HG02852 (cell line): ENCODE measurements around the gene SYNPO2L.
"Not testable (repeated sequence)": the region's sequence is repeated elsewhere in the genome, so short reads cannot be mapped to it uniquely, and the experiment has no call there.

Source experiments
- ATAC-seq: cut with Tn5 transposase; IDR thresholded peaks from one replicate; pipeline ENCODE4 v1.9.1; 2021; ENCODE audit warnings: mild to moderate bottlenecking, moderate library complexity; ENCODE audit not compliant: unreplicated experiment

The SYNPO2L gene

GRCh38 chr10:73655990-73656298, at the start of gene SYNPO2L:
TSS of gene SYNPO2L (minus strand) at chr10:73656029. CDS start at chr10:73655922, 107 bp downstream.
- ATAC-seq: no peak

- not testable (repeated sequence) for ATAC-seq
Observed at GRCh38 chr10:73703924-73704323, 48.1 kb upstream of the SYNPO2L start.

- ATAC-seq: not testable (repeated sequence)
Observed at GRCh38 chr10:73698819-73699218, 43.0 kb upstream of the SYNPO2L start.

DNA sequence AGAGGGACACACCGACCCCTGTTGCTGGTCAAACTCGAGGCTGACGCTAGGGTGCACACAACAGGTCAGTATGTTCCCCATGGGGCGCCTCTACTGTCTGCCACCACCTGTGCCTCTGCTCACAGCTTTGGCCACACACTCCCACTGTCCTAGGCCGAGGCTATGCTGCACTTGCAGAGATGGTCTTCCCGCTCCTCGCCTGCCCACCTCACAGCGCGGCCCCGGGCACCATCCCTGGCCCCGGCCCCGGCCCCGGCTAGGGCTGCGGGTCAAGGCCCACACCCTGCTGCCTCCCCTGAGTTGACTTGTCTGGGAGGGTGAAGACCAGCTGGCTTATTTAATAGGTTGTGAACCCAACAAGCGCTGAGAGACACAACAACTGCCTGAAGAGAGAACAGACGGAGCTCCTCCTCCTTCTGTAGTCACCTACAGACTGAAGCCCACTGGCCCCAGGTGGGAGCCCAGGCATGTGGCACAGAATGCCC, 41.9 kb upstream of the SYNPO2L start, which contains the start of gene AGAP5:
TSS of gene AGAP5 (minus strand) at position 435 of the 485 bp plus-strand sequence. CDS start at position 81, 354 bp downstream.
- not testable (repeated sequence) for ATAC-seq

- ATAC-seq: not testable (repeated sequence)
Observed at GRCh38 chr10:73695302-73695701, 39.5 kb upstream of the SYNPO2L start.

DNA sequence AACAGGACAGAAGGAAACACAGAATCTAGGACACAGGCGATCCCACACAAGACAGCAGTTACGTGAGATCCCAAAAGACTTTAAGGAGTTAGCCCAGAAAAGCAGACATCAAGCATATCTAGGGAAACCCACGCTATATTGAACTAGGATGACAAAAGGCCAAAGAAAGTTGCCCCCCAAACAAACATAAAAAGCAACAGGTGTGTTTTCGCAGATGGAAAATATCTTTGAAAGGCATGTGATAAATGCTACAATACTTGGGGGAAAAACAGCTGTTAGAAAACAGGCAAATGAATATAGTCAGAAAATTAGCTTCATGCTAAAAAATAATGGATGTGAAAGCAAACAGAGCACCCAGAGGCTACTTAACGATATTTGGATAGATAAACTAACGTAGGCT, 34.9 kb upstream of the SYNPO2L start:
- not testable (repeated sequence) for ATAC-seq

- not testable (repeated sequence) for ATAC-seq
Observed at GRCh38 chr10:73689596-73689995, 33.8 kb upstream of the SYNPO2L start.

DNA sequence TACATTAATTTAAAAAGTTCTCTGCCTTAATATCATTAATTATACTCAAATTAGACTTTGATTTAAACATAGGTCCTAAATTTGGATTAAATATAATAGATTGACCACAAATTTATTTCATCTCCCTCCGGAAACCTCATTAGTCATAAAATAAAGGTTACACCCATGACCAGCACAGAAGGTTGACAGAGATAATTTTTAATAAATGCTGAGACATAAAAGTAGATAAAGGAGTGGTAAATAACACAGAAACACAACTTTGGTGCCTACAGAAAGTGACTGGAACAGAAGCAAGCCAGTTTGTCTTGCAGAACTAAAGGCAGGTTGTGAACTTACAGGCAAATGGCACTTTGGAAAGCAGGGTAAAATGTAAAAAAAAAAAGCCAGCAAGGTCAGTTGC, 31.8 kb upstream of the SYNPO2L start:
- not testable (repeated sequence) for ATAC-seq

- not testable (repeated sequence) for ATAC-seq
Observed at GRCh38 chr10:73674546-73674945, 18.7 kb upstream of the SYNPO2L start.

GRCh38 chr10:73668378-73668777, 12.5 kb upstream of the SYNPO2L start:
- ATAC-seq: not testable (repeated sequence)

DNA sequence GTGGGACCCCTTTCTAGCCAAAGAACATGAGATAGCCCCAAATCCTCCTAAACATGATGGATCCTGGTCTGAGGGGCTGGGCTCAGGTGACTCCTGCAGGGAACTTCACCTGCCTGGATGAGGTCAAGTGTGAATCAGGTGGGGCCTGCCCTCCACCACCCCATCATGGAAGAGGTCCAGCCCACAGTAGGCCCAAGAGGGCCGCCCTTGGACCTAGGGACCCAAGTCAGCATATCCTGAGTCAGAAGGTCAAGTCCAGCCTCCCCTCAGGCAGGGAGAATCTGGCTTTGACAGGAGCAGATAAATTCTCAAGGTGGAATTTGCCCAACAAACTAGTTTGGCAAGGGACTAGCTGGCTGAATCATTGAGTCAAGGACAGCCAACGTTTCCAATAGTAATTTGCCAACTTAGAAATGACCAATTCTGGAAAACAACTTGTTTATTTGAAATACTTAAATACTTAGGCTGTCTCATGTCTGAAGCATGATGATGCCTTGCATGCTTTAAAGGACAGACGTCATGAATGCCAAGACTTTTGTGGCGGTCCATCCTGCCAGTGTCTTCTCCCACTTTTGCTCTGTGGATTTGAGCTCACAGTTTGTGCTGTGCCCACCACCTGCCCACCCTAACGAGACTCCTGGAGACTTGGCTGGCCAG, 10.5 kb upstream of the SYNPO2L start:
- ATAC-seq: not testable (repeated sequence)

GRCh38 chr10:73665581-73665980, 9.8 kb upstream of the SYNPO2L start:
- not testable (repeated sequence) for ATAC-seq

GRCh38 chr10:73664156-73665040, 8.6 kb upstream of the SYNPO2L start:
- not testable (repeated sequence) for ATAC-seq

DNA sequence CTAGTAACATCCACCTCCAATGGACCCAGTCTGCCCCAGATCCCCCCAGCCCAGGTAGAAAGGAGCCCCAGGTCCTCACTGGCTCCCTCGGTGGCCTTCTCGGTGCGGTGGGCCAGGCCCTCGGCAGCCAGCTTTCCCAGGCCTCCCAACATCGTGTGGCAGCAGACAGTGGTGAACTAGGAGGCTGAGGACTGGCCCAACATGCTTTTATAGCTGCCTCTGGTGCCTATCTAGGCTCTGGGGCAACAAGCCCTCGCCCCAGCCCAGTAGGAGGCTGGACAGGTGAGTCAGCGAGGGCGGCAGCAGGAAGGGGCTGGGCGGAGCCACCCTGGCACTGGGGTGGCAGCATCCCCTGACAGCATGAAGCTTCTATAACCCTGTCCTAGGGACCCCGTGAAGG, 7.8 kb upstream of the SYNPO2L start:
- ATAC-seq: not testable (repeated sequence)

DNA sequence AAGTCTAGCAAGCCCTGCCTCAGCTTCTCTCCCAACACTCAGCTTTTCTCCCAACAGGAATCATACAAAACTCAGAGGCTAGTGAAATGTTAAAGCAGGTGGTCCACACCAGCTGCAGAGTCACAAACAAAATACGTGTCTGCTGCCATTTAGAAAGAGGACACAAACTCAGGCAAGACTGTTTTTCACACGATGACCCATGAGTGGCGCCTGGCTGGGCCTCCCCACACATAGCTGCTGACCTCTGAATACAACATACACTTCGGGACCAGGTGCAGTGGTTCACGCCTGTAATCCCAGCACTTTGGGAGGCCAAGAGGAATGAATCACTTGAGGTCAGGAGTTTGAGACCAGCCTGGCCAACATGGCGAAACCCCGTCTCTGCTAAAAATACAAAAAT, 6.9 kb upstream of the SYNPO2L start:
- not testable (repeated sequence) for ATAC-seq

DNA sequence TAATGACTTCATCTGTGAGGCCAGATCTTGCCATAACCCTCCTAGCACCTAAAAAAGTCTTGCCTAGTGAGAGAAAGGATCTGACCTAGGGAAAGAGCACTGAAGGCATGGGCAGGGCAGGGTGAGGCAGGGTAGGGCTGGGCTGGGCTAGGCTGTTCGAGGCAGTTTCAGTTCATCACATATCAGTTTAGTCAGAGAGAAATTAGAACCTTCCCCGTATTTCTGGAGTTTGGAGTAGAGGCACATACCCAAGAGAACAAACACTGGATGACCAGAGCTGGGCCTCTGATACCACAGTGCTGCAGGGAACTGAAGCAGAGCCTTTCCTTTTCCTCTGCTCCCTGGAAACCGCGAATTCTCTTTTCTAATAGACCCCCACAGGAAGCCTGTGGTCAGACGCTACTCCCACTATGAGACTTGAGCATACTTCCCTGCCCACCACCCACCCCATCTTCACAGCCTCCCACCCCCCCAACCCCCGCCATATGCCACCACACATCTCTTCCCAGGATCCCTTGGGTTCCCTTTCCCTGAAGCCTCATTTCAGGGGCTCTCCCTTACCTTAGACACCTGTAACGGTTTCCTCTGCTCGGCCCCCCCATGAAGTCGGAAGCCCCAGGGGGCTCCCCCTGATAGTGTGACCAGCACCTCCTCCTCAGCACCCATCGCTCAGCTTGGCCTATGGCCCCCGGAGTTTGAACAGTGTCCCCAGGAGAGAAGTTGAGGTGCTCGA, 406 bp downstream of the SYNPO2L start:
- ATAC-seq: no peak

- no peak for ATAC-seq
Observed at GRCh38 chr10:73653701-73654100, 2.1 kb downstream of the SYNPO2L start.

DNA sequence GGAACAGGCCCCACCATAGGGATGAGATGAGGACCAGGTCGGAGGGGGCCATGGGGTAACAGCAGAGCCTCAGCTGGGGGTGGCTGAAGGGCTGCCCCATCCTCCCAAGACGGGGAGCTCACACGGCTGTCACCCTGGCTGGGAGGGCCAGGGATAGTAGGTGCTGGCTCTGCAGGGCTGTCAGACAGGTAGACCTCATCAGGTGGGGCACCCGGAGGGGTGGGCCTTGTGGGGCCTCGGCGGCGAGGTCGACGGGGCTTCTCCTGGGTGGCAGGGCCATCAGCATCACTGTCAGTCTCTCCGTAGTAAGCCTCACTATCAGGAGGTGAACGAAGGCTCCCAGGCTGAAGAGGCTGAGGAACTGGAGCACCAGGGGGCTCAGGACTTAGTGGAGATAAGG, 2.6 kb downstream of the SYNPO2L start:
- no peak for ATAC-seq

DNA sequence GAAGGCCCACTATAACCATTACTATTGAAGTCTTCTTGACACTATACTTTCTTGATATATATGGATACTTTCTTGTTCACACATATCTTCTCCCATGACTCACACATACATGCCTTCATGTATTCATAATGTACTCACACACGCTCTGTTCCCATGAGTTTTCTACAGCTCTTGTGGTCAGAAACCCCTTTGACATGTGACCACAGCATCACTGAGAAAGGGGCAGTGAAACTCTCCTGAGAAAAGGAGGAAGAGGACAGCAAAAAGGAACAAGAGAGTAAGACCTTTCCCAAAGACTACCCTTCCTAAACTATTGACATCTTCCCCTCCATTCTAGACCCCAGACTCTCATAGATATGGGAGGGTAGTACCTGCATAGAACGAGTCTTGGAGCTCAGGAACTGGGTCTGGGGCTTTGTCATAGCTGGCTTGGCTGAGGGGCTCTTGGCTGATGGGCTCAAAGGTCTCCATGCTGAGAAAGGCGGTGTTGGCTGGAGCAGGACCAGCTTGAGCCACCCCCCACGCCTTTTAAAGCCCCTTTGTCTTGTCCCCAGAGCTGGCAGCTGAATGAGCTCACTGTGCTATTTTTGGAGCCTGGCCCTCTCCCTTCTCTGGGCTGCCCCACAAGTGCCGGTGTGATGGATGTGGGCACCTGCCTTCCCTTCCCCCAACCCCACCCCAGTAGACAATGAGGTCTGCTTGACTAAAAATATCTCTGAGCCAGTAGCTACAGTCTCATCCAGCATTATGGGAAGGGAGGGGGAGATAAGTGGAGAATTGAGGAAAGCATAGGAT, 5.1 kb downstream of the SYNPO2L start:
- no peak for ATAC-seq

DNA sequence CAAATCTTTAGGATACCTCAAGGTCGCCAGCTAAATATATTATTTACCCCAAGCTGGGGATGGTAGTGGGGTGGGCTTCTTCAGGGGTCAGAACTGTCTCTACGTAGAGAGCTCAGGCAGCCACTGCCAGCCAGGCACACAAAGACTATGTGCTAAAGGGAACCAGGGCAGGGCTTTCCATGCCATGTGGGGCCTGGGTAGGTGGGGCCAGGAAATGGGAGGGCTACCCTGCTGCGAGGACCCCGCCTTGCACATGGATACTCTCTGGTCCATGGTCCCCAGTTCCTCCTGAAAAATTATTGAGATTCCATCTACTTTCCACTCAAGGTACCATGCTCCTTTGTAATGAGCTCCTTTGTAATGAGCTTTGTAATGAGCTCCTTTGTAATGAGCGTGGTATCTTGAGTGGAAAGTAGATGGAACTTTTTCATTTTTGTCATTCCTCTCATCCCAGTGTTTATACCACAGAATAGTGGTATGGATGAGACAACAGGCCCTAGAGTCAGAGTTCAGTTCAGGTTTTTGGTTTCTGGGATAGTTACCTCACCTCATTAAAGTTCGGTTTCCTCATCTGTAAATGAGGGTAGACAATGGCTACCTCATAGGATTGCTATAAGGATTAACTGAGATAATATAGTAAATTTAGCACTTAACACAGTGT, 5.8 kb downstream of the SYNPO2L start:
- no peak for ATAC-seq
